Stomach (tissue), 9 donors: ENCODE data around the gene APOC3. TPM values are rescaled to one million over a fixed set of nuclear protein-coding genes. Genes with fewer than 3 reads are reported as not detected.
A peak's percentile ranks its signal among the peaks of the same experiment; 100 is the strongest.

ENCODE experiments used
- DNase-seq, 2 donors: peaks; one replicate each; pipeline versions ENCODE4 v3.0.0 to v3.0.0-alpha.2; 2013 to 2019
- H3K27ac ChIP-seq, 5 donors: fragments of 200-600 bp in 4 of 5; sonication (generic) in 4 of 5; one replicate each; pipeline ENCODE4 v1.5.1; 2013 to 2019; ENCODE audit warnings: mild to moderate bottlenecking in 1 of 5, moderate library complexity in 1 of 5
- H3K27me3 ChIP-seq, 3 donors: fragments of 200-600 bp; sonication (generic); one replicate each; pipeline ENCODE4 v1.5.1; 2017 to 2019; ENCODE audit warnings: mixed run types in 1 of 3
- H3K36me3 ChIP-seq, 4 donors: fragments of 200-600 bp; sonication (generic); 1 replicate in 3 of 4; 2 replicates in 1 of 4; pipeline ENCODE4 v1.5.1; 2016 to 2019
- H3K4me1 ChIP-seq, 4 donors: fragments of 200-600 bp; sonication (generic); one replicate each; pipeline ENCODE4 v1.5.1; 2016 to 2019
- H3K4me3 ChIP-seq, 4 donors: fragments of 200-600 bp; sonication (generic) in 3 of 4; one replicate each; pipeline ENCODE4 v1.5.1; 2016 to 2019; ENCODE audit warnings: mild to moderate bottlenecking in 1 of 4
- H3K9me3 ChIP-seq, 4 donors: fragments of 200-600 bp; sonication (generic); one replicate each; pipeline ENCODE4 v1.5.1; 2016 to 2019
- EP300 ChIP-seq: sonication (generic); formaldehyde crosslinking; IDR thresholded peaks from one replicate; pipeline ENCODE4 v1.6.1; 2017; ENCODE audit warnings: antibody characterized with exemption
- POLR2A ChIP-seq, 4 donors: fragments of 450-650 bp; IDR thresholded peaks; one replicate each; pipeline ENCODE4 v1.6.1; 2016; ENCODE audit warnings: antibody characterized with exemption in 4 of 4, control low read depth in 2 of 4, mild to moderate bottlenecking in 1 of 4, moderate library complexity in 1 of 4
- POLR2AphosphoS5 ChIP-seq, 3 donors: sonication (generic); formaldehyde crosslinking; IDR thresholded peaks; one replicate each; pipeline ENCODE4 v1.6.1; 2016; ENCODE audit warnings: antibody characterized with exemption in 3 of 3
- WGBS, 5 donors: extraction: QIAGEN DNeasy Blood & Tissue Kit in 3 of 5; methylation state at CpG; one replicate each; pipeline versions ENCODE4 v1.1.5 to v1.1.7; 2013 to 2018; 5-methylcytosine and 5-hydroxymethylcytosine counted together
- intact Hi-C: fragments of 100-400 bp; cut with DNase I; formaldehyde crosslinking; loops from one replicate; pipeline ENCODE4 v1.15.1; 2023; ENCODE audit warnings: low total_unique reads
- polyA plus RNA-seq, 3 donors: library from polyadenylated mRNA; stranded (reverse); fragments of 200-250 nt; gene quantifications; one replicate each; pipeline ENCODE4 v1.2.3, GENCODE V29; 2013
- total RNA-seq, 5 donors: library from RNA; depleted of rRNA; stranded (reverse); fragments of >200 nt; gene quantifications; one replicate each; pipeline versions ENCODE4 v1.1.0 to v1.2.3, GENCODE V29; 2014 to 2016
- TF ChIP-seq, protein P1 (sequence below), 7 experiments: fragments of 450-650 bp in 4 of 7; fragments of 200-600 bp in 3 of 7; sonication (generic) in 3 of 7; IDR thresholded peaks; one replicate each; pipeline ENCODE4 v1.5.1; 2016 to 2019; ENCODE audit warnings: antibody characterized with exemption in 7 of 7, control low read depth in 2 of 7, mild to moderate bottlenecking in 1 of 7
- donor health status: healthy with polysubstance abuse.
- donor health status: Bipolar disorder and iron deficiency.
- donor health status: healthy.

The APOC3 gene
- total and polyA plus RNA-seq, 8 donors, result 18.9 TPM; not detected in 7

DNA sequence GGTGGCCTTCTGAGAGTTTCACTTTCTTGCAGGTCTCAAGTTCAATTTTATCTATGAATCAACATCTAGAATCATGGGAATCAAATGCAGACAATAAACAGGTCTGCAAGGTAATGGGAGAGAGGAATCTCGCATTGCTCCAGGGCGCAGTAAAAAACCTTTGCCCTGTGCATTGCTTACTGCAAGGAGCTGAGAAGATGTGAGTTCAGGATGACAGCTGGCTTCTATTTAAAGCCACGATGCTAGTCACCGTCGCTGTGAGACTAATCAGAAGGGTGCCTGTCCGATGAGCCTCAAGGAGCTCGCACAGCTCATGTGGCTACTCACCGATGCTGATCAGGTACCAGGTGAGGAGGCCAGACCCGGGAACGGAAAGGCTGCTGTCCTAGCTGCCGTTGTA is 37.9 kb downstream of the APOC3 start:
- TF ChIP-seq POLR2AphosphoS5 (IDR thresholded peaks at IDR 0.05), result no peak
- intact Hi-C loops, result no loop called here
- no peaks in the 10 kb centered on the region for H3K27me3 ChIP-seq
- H3K27ac ChIP-seq, result no peak overlapping the region
- no peak overlapping the region for H3K4me3 ChIP-seq
- 92 to 97% (median 95%) methylated on average over 10 to 11 of the region's 11 CpGs for WGBS, 5 donors
- DNase-seq, result no peak
- peaks cover 0 to 9% (median 0%) of the 10 kb centered on the region in 4 donors for H3K4me1 ChIP-seq
- H3K36me3 ChIP-seq, result peaks cover 33 to 100% (median 100%) of the 10 kb centered on the region in 4 donors
- H3K9me3 ChIP-seq, result no peaks in the 10 kb centered on the region

DNA sequence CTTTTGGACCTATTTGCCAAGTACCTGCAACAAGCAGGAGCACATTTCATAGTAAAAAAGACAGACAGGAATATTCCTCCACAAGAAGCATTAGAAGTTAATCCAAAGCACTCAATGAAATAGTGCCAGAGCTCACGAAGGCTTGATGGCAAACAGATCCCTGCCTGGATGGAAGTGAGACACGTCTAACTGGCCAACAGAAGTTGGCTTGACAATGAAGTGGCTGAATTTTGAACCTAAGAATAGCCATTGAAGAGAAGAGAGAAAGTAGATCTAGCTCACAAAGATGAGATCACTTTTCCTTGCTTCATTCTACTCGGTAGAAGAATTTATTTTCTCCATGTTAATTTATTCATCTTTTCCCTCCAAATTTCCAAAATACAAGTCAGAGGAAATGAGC is 38.4 kb downstream of the APOC3 start:
- no peak overlapping the region for H3K4me3 ChIP-seq
- intact Hi-C loops, result no loop called here
- no peaks in the 10 kb centered on the region for H3K27me3 ChIP-seq
- H3K36me3 ChIP-seq, result peaks cover 35 to 100% (median 100%) of the 10 kb centered on the region in 4 donors
- DNase-seq, result no peak
- peak overlapping the region in 2 of 5 donors; percentile 23 to 65 for H3K27ac ChIP-seq
- 79 to 92% (median 85%) methylated on average over 3 of the region's 3 CpGs for WGBS, 5 donors
- H3K9me3 ChIP-seq, result no peaks in the 10 kb centered on the region
- TF ChIP-seq POLR2AphosphoS5 (IDR thresholded peaks at IDR 0.05), result no peak
- TF ChIP-seq, protein P1, sequence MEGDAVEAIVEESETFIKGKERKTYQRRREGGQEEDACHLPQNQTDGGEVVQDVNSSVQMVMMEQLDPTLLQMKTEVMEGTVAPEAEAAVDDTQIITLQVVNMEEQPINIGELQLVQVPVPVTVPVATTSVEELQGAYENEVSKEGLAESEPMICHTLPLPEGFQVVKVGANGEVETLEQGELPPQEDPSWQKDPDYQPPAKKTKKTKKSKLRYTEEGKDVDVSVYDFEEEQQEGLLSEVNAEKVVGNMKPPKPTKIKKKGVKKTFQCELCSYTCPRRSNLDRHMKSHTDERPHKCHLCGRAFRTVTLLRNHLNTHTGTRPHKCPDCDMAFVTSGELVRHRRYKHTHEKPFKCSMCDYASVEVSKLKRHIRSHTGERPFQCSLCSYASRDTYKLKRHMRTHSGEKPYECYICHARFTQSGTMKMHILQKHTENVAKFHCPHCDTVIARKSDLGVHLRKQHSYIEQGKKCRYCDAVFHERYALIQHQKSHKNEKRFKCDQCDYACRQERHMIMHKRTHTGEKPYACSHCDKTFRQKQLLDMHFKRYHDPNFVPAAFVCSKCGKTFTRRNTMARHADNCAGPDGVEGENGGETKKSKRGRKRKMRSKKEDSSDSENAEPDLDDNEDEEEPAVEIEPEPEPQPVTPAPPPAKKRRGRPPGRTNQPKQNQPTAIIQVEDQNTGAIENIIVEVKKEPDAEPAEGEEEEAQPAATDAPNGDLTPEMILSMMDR (IDR thresholded peaks at IDR 0.05), result no peak
- TF ChIP-seq EP300, result no peak
- no peak for TF ChIP-seq POLR2A (IDR thresholded peaks at IDR 0.05)
- H3K4me1 ChIP-seq, result peaks cover 0 to 9% (median 0%) of the 10 kb centered on the region in 4 donors

DNA sequence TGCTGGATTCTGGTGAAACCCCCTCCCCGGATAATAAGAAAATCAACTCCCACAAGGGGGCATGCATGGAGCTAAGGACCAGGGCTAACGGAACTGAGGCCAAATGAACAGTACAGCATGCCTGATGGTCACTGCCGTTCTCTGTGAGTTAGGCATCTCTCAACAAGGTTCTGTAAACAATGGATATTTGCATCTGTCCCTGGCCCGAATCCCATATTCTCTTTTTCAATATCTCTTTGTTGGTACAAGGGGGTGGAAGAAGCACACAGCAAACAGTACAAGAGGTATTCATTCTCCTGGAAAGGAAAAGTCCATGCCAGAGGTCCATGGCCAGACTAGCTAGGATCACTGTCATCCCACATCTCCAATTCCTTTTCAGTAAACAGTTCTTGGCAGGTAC is 39.9 kb downstream of the APOC3 start:
- intact Hi-C loops, result no loop called here
- Histone ChIP-seq H3K36me3 (peaks cover 40 to 100% (median 99%) of the 10 kb centered on the region in 4 donors), H3K4me3 (no peak overlapping the region), H3K4me1 (peaks cover 0 to 9% (median 0%) of the 10 kb centered on the region in 4 donors), H3K9me3 (no peaks in the 10 kb centered on the region), H3K27me3 (no peaks in the 10 kb centered on the region), H3K27ac (no peak overlapping the region)
- DNase-seq, result no peak
- no peak for TF ChIP-seq POLR2A (IDR thresholded peaks at IDR 0.05)
- TF ChIP-seq, protein P1 (IDR thresholded peaks at IDR 0.05), result no peak
- WGBS, 5 donors, result 73 to 84% (median 74%) methylated on average over 4 of the region's 4 CpGs

DNA sequence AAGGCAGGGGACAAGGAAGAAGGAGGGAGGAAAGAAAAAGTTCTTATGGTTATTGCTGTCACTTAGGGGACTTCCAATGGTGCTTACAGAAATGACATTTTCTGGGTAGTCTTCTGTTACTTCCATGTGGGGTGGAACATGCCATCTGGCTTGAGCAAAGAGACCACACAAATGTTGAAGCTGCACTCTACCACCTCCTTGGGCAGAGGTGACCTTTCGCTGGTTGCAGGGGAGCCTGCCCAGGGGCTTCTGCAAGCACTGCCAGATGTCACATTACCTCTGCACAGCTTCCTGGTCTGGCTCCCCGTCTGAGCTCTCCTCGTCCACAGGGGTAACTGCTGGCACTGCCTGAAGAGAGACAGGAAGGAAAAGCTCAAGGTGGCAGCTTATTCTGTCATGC is 40.3 kb downstream of the APOC3 start:
- peaks cover 0 to 9% (median 0%) of the 10 kb centered on the region in 4 donors for H3K4me1 ChIP-seq
- intact Hi-C loops, result no loop called here
- 44 to 86% (median 80%) methylated on average over 3 of the region's 3 CpGs for WGBS, 5 donors
- no peaks in the 10 kb centered on the region for H3K9me3 ChIP-seq
- H3K36me3 ChIP-seq, result peaks cover 44 to 100% (median 99%) of the 10 kb centered on the region in 4 donors
- TF ChIP-seq POLR2AphosphoS5 (IDR thresholded peaks at IDR 0.05), result no peak
- TF ChIP-seq POLR2A (IDR thresholded peaks at IDR 0.05), result no peak
- TF ChIP-seq, protein P1 (IDR thresholded peaks at IDR 0.05), result no peak
- no peak for TF ChIP-seq EP300
- DNase-seq, result no peak
- H3K27ac ChIP-seq, result no peak overlapping the region
- no peaks in the 10 kb centered on the region for H3K27me3 ChIP-seq
- H3K4me3 ChIP-seq, result no peak overlapping the region

DNA sequence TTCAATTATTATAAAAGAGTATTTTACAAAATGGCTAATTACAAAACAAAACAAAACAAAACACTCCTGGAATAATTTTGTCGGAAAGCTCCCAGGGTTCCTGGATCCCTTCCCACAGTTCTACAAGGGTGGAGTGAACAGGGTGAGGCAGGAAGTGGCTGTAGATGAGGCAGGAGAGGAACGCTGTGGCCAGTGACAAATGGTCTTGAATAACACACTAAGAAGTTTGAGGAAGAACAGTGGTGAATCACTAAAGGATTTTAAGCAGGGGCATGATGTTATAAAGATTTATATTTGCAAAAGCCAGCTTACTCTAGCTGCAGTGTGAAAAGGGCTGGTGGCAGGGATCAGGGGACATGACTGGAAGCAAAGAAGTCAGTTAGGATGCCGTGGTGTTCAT is 41.5 kb downstream of the APOC3 start:
- H3K27ac ChIP-seq, result no peak overlapping the region
- intact Hi-C loops, result no loop called here
- H3K9me3 ChIP-seq, result no peaks in the 10 kb centered on the region
- H3K27me3 ChIP-seq, result no peaks in the 10 kb centered on the region
- peaks cover 0 to 9% (median 0%) of the 10 kb centered on the region in 4 donors for H3K4me1 ChIP-seq
- DNase-seq, result no peak
- no peak overlapping the region for H3K4me3 ChIP-seq
- WGBS, 5 donors, result 47 to 71% (median 63%) methylated on average over 3 of the region's 3 CpGs
- TF ChIP-seq POLR2A (IDR thresholded peaks at IDR 0.05), result no peak
- TF ChIP-seq, protein P1 (IDR thresholded peaks at IDR 0.05), result no peak
- no peak for TF ChIP-seq EP300
- TF ChIP-seq POLR2AphosphoS5 (IDR thresholded peaks at IDR 0.05), result no peak
- peaks cover 48 to 100% (median 99%) of the 10 kb centered on the region in 4 donors for H3K36me3 ChIP-seq
